Panc1 (cell line): ENCODE measurements around the gene PTH2.

Experiments used
- POLR2AphosphoS5 ChIP-seq: IDR thresholded peaks from 2 replicates; pipeline ENCODE4 v1.6.1; 2012; ENCODE audit warnings: mild to moderate bottlenecking, low read depth, low read length, moderate library complexity
- SIN3A ChIP-seq: IDR thresholded peaks from 2 replicates; pipeline ENCODE4 v1.6.1; 2012; ENCODE audit warnings: low read depth, mild to moderate bottlenecking, low read length, moderate library complexity, borderline replicate concordance; ENCODE audit not compliant: insufficient read depth
- TCF7L2 ChIP-seq: IDR thresholded peaks from 2 replicates; pipeline ENCODE4 v1.6.1; 2011; ENCODE audit warnings: mild to moderate bottlenecking, low read depth, low read length, inconsistent platforms
- TF ChIP-seq, protein P1 (sequence below): fragments of 450-650 bp; IDR thresholded peaks from 2 replicates; pipeline ENCODE4 v1.5.1; 2017; ENCODE audit warnings: mild to moderate bottlenecking
- TF ChIP-seq, protein P2 (sequence below), 2 experiments: IDR thresholded peaks; 2 replicates each; pipeline ENCODE4 v1.6.1; 2011 to 2012; ENCODE audit warnings: low read depth in 2 of 2, control low read depth in 1 of 2, low read length in 1 of 2, mild to moderate bottlenecking in 1 of 2, moderate library complexity in 1 of 2; ENCODE audit not compliant: insufficient read depth in 1 of 2

DNA sequence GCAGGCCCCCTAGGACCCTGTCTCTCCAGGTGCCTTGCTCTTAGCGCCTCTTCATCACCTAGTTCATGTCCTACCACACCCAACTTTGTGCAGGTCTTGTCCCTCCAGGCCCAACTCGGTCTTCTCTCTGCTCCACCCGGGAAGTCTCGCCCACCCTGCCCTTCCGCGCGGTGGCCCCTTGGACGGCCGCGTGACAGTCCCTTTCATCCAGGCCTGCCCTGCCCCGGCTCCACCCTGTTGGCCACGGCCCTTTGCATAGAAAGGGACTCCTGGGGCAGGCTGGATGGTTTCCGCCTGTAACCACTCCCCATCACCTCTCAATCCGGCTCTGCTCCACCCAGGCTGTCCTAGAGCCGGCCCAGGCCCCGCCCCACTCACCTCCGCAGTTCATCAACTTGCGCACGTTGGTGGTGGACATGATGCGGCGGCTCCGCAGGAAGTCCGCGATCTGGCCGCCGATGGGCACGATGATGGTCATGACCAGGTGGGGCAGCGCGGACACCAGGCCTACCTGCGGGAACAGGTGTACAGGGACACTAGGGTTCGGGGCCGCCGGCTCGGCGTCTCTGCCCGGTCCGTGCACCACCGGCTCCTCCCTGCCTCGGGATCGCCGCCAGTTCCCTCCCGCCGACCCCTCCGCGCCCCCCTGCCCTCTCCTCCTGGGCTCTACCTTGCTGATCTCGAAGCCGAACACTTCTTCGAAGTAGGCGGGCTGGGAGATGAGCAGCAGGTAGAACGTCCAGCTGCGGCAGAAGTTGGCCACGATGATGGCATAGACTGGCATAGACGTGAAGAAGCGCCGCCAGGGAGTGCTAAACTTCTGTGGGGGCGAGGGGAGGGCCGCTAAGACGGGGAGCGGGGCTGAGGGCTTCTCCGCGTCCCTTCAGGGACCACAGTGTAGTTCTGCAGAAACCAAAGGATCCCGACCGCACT lies 9.2 kb upstream of the PTH2 start:
- TF ChIP-seq, protein P1, sequence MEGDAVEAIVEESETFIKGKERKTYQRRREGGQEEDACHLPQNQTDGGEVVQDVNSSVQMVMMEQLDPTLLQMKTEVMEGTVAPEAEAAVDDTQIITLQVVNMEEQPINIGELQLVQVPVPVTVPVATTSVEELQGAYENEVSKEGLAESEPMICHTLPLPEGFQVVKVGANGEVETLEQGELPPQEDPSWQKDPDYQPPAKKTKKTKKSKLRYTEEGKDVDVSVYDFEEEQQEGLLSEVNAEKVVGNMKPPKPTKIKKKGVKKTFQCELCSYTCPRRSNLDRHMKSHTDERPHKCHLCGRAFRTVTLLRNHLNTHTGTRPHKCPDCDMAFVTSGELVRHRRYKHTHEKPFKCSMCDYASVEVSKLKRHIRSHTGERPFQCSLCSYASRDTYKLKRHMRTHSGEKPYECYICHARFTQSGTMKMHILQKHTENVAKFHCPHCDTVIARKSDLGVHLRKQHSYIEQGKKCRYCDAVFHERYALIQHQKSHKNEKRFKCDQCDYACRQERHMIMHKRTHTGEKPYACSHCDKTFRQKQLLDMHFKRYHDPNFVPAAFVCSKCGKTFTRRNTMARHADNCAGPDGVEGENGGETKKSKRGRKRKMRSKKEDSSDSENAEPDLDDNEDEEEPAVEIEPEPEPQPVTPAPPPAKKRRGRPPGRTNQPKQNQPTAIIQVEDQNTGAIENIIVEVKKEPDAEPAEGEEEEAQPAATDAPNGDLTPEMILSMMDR: no peak
- TF ChIP-seq, protein P2, sequence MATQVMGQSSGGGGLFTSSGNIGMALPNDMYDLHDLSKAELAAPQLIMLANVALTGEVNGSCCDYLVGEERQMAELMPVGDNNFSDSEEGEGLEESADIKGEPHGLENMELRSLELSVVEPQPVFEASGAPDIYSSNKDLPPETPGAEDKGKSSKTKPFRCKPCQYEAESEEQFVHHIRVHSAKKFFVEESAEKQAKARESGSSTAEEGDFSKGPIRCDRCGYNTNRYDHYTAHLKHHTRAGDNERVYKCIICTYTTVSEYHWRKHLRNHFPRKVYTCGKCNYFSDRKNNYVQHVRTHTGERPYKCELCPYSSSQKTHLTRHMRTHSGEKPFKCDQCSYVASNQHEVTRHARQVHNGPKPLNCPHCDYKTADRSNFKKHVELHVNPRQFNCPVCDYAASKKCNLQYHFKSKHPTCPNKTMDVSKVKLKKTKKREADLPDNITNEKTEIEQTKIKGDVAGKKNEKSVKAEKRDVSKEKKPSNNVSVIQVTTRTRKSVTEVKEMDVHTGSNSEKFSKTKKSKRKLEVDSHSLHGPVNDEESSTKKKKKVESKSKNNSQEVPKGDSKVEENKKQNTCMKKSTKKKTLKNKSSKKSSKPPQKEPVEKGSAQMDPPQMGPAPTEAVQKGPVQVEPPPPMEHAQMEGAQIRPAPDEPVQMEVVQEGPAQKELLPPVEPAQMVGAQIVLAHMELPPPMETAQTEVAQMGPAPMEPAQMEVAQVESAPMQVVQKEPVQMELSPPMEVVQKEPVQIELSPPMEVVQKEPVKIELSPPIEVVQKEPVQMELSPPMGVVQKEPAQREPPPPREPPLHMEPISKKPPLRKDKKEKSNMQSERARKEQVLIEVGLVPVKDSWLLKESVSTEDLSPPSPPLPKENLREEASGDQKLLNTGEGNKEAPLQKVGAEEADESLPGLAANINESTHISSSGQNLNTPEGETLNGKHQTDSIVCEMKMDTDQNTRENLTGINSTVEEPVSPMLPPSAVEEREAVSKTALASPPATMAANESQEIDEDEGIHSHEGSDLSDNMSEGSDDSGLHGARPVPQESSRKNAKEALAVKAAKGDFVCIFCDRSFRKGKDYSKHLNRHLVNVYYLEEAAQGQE (IDR thresholded peaks at IDR 0.05; ENCODE audit: insufficient read depth in 1 of 2, low read depth in 2 of 2, low read length in 1 of 2): no peak
- no peak for TF ChIP-seq POLR2AphosphoS5
- TF ChIP-seq TCF7L2: no peak
- no peak for TF ChIP-seq SIN3A
